SK-N-SH (cell line): ENCODE measurements around the gene LRMDA. TPM values are rescaled to one million over a fixed set of nuclear protein-coding genes. Genes with fewer than 3 reads are reported as not detected.

Experiments
- CTCF ChIA-PET: fragments of 300-600, 350-600 bp; formaldehyde crosslinking; extraction: SDS; loops from one replicate; lab custom pipeline; 2021; lab: Yijun Ruan, JAX
- POLR2A ChIA-PET: fragments of 350-600 bp; sonication (Branson Sonifier 250); formaldehyde crosslinking; extraction: SDS; loops from one replicate; lab custom pipeline; 2020; ENCODE audit warnings: antibody characterized with exemption, inconsistent platforms; lab: Yijun Ruan, JAX
- DNase-seq: peaks from one replicate; pipeline ENCODE4 v3.0.0; 2012
- H2AFZ ChIP-seq: fragments of 200-600 bp; sonication (generic); 2 replicates; pipeline ENCODE4 v1.8.1; 2016; ENCODE audit warnings: antibody characterized with exemption, mild to moderate bottlenecking, low read depth
- H3F3A ChIP-seq: fragments of 200-600 bp; sonication (generic); replicated peaks from 2 replicates; pipeline ENCODE3; 2016; ENCODE audit warnings: antibody characterized with exemption, mild to moderate bottlenecking; ENCODE audit not compliant: insufficient read depth
- H3K27ac ChIP-seq, 2 experiments: fragments of 200-500 bp in 1 of 2; fragments of 200-600 bp in 1 of 2; sonication (Bioruptor generic) in 1 of 2; sonication (generic), shearing (Covaris generic) in 1 of 2; 2 replicates each; pipeline versions ENCODE4 v1.5.1 to v1.6.1; 2014 to 2016; ENCODE audit warnings: low read depth in 2 of 2, inconsistent platforms in 1 of 2, low read length in 1 of 2, mild to moderate bottlenecking in 1 of 2, mixed read lengths in 1 of 2
- H3K27me3 ChIP-seq: fragments of 200-600 bp; sonication (generic), shearing (Covaris generic); 2 replicates; pipeline ENCODE4 v1.6.1; 2016; ENCODE audit warnings: mixed run types; ENCODE audit not compliant: insufficient read depth
- H3K36me3 ChIP-seq, 2 experiments: fragments of 200-500 bp in 1 of 2; fragments of 200-600 bp in 1 of 2; sonication (Bioruptor generic) in 1 of 2; sonication (generic) in 1 of 2; replicated peaks in 1 of 2; 2 replicates each; pipeline versions ENCODE3 to v1.5.1; 2014 to 2016; ENCODE audit warnings: low read length in 1 of 2, mild to moderate bottlenecking in 1 of 2; ENCODE audit not compliant: insufficient read depth in 2 of 2, control insufficient read depth in 1 of 2
- H3K4me1 ChIP-seq, 2 experiments: fragments of 200-500 bp in 1 of 2; fragments of 200-600 bp in 1 of 2; sonication (Bioruptor generic) in 1 of 2; sonication (generic), shearing (Covaris generic) in 1 of 2; 2 replicates each; pipeline versions ENCODE4 v1.5.1 to v1.6.1; 2014 to 2016; ENCODE audit warnings: low read depth in 1 of 2, low read length in 1 of 2, mixed run types in 1 of 2; ENCODE audit not compliant: insufficient read depth in 2 of 2, control insufficient read depth in 1 of 2
- H3K4me2 ChIP-seq: fragments of 200-600 bp; sonication (generic), shearing (Covaris generic); 2 replicates; pipeline ENCODE4 v1.6.1; 2017; ENCODE audit warnings: mixed run types
- H3K4me3 ChIP-seq, 2 experiments: fragments of 200-500 bp in 1 of 2; fragments of 200-600 bp in 1 of 2; sonication (Bioruptor generic) in 1 of 2; sonication (generic), shearing (Covaris generic) in 1 of 2; 2 replicates each; pipeline versions ENCODE4 v1.5.1 to v1.8.1; 2014 to 2016; ENCODE audit warnings: low read depth in 2 of 2, inconsistent platforms in 1 of 2, low read length in 1 of 2, mild to moderate bottlenecking in 1 of 2, mixed read lengths in 1 of 2, moderate library complexity in 1 of 2
- H3K79me2 ChIP-seq: fragments of 200-600 bp; sonication (generic); 2 replicates; pipeline ENCODE4 v1.8.1; 2017; ENCODE audit warnings: mild to moderate bottlenecking; ENCODE audit not compliant: insufficient read depth
- H3K9ac ChIP-seq: fragments of 200-600 bp; sonication (generic); 2 replicates; pipeline ENCODE4 v1.6.1; 2017; ENCODE audit warnings: mixed run types
- H3K9me2 ChIP-seq: fragments of 200-600 bp; sonication (generic); 2 replicates; pipeline ENCODE4 v1.6.1; 2017; ENCODE audit warnings: mixed run types
- H3K9me3 ChIP-seq: fragments of 200-600 bp; sonication (generic); 2 replicates; pipeline ENCODE4 v1.6.1; 2017; ENCODE audit warnings: mixed run types, mild to moderate bottlenecking, moderate library complexity
- H4K20me1 ChIP-seq: fragments of 200-600 bp; sonication (generic); 2 replicates; pipeline ENCODE4 v1.6.1; 2017; ENCODE audit warnings: mild to moderate bottlenecking, mixed run types; ENCODE audit not compliant: insufficient read depth
- CTCF ChIP-seq: fragments of 200-600 bp; sonication (generic); IDR thresholded peaks from 2 replicates; pipeline ENCODE4 v1.6.1; 2017; ENCODE audit warnings: antibody characterized with exemption, mild to moderate bottlenecking, moderate library complexity
- EP300 ChIP-seq, 2 experiments: IDR thresholded peaks; 2 replicates each; pipeline versions ENCODE4 v1.4.0 to v1.6.1; 2012; ENCODE audit warnings: borderline replicate concordance in 1 of 2, low read depth in 1 of 2, low read length in 1 of 2
- EZH2phosphoT487 ChIP-seq: fragments of 200-600 bp; sonication (generic); IDR thresholded peaks from 2 replicates; pipeline ENCODE4 v1.6.1; 2017; ENCODE audit warnings: low read depth, mixed run types, mild to moderate bottlenecking, antibody characterized with exemption, moderate library complexity, borderline replicate concordance
- FOSL2 ChIP-seq: IDR thresholded peaks from 2 replicates; pipeline ENCODE4 v1.4.0; 2012; ENCODE audit warnings: low read depth, mild to moderate bottlenecking, moderate library complexity, borderline replicate concordance
- FOXJ3 ChIP-seq: sonication (generic); formaldehyde crosslinking; IDR thresholded peaks from 2 replicates; pipeline ENCODE4 v1.5.1; 2020; ENCODE audit warnings: mild to moderate bottlenecking, missing genetic modification reagents
- GABPA ChIP-seq: IDR thresholded peaks from 2 replicates; pipeline ENCODE4 v1.4.0; 2012; ENCODE audit warnings: low read depth, mild to moderate bottlenecking
- JUND ChIP-seq: IDR thresholded peaks from 2 replicates; pipeline ENCODE4 v1.4.0; 2012
- MAX ChIP-seq: IDR thresholded peaks from 2 replicates; pipeline ENCODE4 v1.4.0; 2012; ENCODE audit warnings: low read depth
- MXI1 ChIP-seq: IDR thresholded peaks from 2 replicates; pipeline ENCODE4 v1.6.1; 2012; ENCODE audit warnings: mild to moderate bottlenecking, low read depth, low read length, improper control_type of control experiment
- NRF1 ChIP-seq: IDR thresholded peaks from 2 replicates; pipeline ENCODE4 v1.6.1; 2012; ENCODE audit warnings: low read depth, mild to moderate bottlenecking, low read length
- POLR2AphosphoS5 ChIP-seq: IDR thresholded peaks from 2 replicates; pipeline ENCODE4 v1.6.1; 2012; ENCODE audit warnings: low read depth, low read length
- RAD21 ChIP-seq: IDR thresholded peaks from 2 replicates; pipeline ENCODE4 v1.6.1; 2012; ENCODE audit warnings: mild to moderate bottlenecking, low read length
- RXRA ChIP-seq: IDR thresholded peaks from 2 replicates; pipeline ENCODE4 v1.4.0; 2012; ENCODE audit warnings: low read depth, mild to moderate bottlenecking, borderline replicate concordance
- TCF12 ChIP-seq: IDR thresholded peaks from 2 replicates; pipeline ENCODE4 v1.4.0; 2012
- TEAD4 ChIP-seq: IDR thresholded peaks from 2 replicates; pipeline ENCODE4 v1.4.0; 2012; ENCODE audit warnings: mild to moderate bottlenecking, borderline replicate concordance; ENCODE audit not compliant: insufficient read depth
- ZBTB33 ChIP-seq: IDR thresholded peaks from 2 replicates; pipeline ENCODE4 v1.4.0; 2012; ENCODE audit warnings: low read depth, borderline replicate concordance
- WGBS: methylation state at CpG from one replicate; pipeline ENCODE4 v1.1.6; 2017; ENCODE audit warnings: low lambda C conversion rate; 5-methylcytosine and 5-hydroxymethylcytosine counted together
- polyA plus RNA-seq, 3 experiments: library from polyadenylated mRNA; depleted of rRNA; stranded (reverse); fragments of >200 nt; gene quantifications; 2 replicates each; pipeline ENCODE4 v1.2.3, GENCODE V29; 2012

The LRMDA gene
- polyA plus RNA-seq, 1 of the 3 experiments (the other 2 are of a cell fraction) = 0.95 TPM

GRCh38 chr10:75954486-75954885 lies 523.1 kb downstream of the LRMDA start:
- Histone ChIP-seq H3K27me3 (no peaks in the 10 kb centered on the region), H3K9me2 (no peaks in the 10 kb centered on the region), H3K36me3 (no peaks in the 10 kb centered on the region), H3K27ac (no peak overlapping the region), H3K79me2 (no peaks in the 10 kb centered on the region), H3F3A (no peaks in the 10 kb centered on the region), H3K4me3 (no peak overlapping the region), H3K9me3 (no peaks in the 10 kb centered on the region), H3K4me2 (no peak overlapping the region), H3K4me1 (no peaks in the 10 kb centered on the region), H4K20me1 (no peaks in the 10 kb centered on the region), H3K9ac (no peak overlapping the region), H2AFZ (no peak overlapping the region)
- DNase-seq = no peak
- 71% methylated on average over 4 of the region's 4 CpGs for WGBS
- ChIA-PET POLR2A (no interaction called here), CTCF (interaction anchor here (0.7 to 1.3 kb wide), 3 partner anchors 9 to 45 kb away, joined by 3 to 4 read pairs (median 3); no protein-coding TSS in a partner anchor)
- TF ChIP-seq NRF1 (no peak), FOXJ3 (no peak), TCF12 (no peak), FOSL2 (no peak), GABPA (no peak), JUND (no peak), CTCF (no peak), EP300 (IDR thresholded peaks at IDR 0.05; ENCODE audit: borderline replicate concordance in 1 of 2, low read depth in 1 of 2, low read length in 1 of 2) (no peak), MAX (no peak), RAD21 (no peak), RXRA (no peak), EZH2phosphoT487 (no peak), MXI1 (no peak), TEAD4 (no peak), ZBTB33 (no peak), POLR2AphosphoS5 (no peak)
